ENCODE measurements around the gene AFDN. TPM values are rescaled to one million over a fixed set of nuclear protein-coding genes. Genes with fewer than 3 reads are reported as not detected.

Gene AFDN
- total and polyA plus RNA-seq, 2 of the 8 experiments (the other 6 are each of a cell fraction or from before 2014, with no cell fraction given) = 53.4 to 192 TPM

DNA sequence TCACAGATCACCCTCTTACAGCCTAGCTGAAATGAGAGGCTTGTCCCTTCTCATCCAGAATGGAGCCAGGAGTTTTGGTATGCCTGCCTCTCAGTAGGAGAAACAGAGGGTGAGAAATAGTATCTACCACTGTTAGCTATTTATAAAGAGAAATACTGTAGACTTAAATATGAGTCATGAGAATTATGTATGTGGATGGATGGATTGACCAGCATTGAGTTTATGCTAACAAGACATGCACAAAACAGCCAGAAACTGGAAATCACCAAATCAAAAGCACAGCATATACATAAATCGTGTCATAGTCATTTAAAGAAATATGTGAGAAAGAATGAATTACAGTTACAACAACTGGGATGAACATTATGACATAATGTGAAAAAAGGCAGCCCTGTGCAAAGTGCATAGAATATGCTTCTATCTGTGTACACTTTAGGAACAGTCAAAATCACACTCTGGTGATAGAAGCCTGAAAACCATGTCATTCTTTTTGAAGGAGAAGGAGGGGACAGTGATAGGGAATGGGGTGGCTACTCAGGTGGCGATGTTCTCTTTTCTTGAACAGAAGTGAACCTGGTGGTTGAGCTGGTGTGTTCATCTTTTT lies 90.9 kb downstream of the AFDN start:
- H2BK15ac ChIP-seq (ENCODE audit: low read length) = no peak overlapping the region
- H3K4me1 ChIP-seq (replicated peaks in 1 of 4; ENCODE audit: control insufficient read depth in 3 of 4, insufficient read depth in 4 of 4, low read length in 3 of 4) = no peaks in the 10 kb centered on the region
- no peaks in the 10 kb centered on the region for H3K23me2 ChIP-seq (ENCODE audit: low read depth, low read length)
- H2BK20ac ChIP-seq (ENCODE audit: low read length) = no peak overlapping the region
- H3K36me3 ChIP-seq (ENCODE audit: control insufficient read depth in 2 of 4, insufficient read depth in 4 of 4, low read length in 3 of 4) = peaks cover 32 to 96% (median 72%) of the 10 kb centered on the region in 4 experiments
- no peak overlapping the region for H3K18ac ChIP-seq (ENCODE audit: extremely low read depth, low read length)
- H3K56ac ChIP-seq (replicated peaks; ENCODE audit: insufficient read length, low read depth, low read length) = no peak overlapping the region
- TF ChIP-seq CEBPB (IDR thresholded peaks at IDR 0.05; ENCODE audit: low read depth, low read length) (no peak), HDAC2 (IDR thresholded peaks at IDR 0.05; ENCODE audit: borderline replicate concordance in 1 of 2, low read depth in 2 of 2, low read length in 2 of 2) (no peak), MAFK (IDR thresholded peaks at IDR 0.05; ENCODE audit: low read depth, low read length) (no peak), SIX5 (IDR thresholded peaks at IDR 0.05; ENCODE audit: low read depth, low read length) (no peak)
- WGBS, 2 experiments (ENCODE audit: extremely low coverage in 1 of 2, insufficient coverage in 1 of 2, insufficient read length in 1 of 2, insufficient replicate concordance in 2 of 2, low coverage in 1 of 2, low lambda C conversion rate in 2 of 2, missing lambda C conversion rate in 1 of 2) = 79% methylated on average over 2 of the region's 2 CpGs; no CpG with 5 or more reads in 1 of the 2 experiments
- CTCF ChIA-PET (ENCODE audit: partially characterized antibody) = interaction anchor here (0.9 kb wide), 1 partner anchor 50 kb away, joined by 3 read pairs; no protein-coding TSS in a partner anchor
- H3K4me2 ChIP-seq (ENCODE audit: insufficient read depth in 1 of 2, low read depth in 2 of 2, low read length in 2 of 2) = no peak overlapping the region
- H2AK5ac ChIP-seq (ENCODE audit: low read depth, low read length) = no peak overlapping the region
- H3K4me3 ChIP-seq (ENCODE audit: extremely low read depth in 1 of 4, insufficient read depth in 2 of 4, low read depth in 3 of 4, low read length in 4 of 4) = no peak overlapping the region
- FAIRE-seq (no peak), DNase-seq (ENCODE audit: low read depth in 1 of 2, low spot score in 2 of 2) (no peak)
- no peak overlapping the region for H4K8ac ChIP-seq (ENCODE audit: extremely low read depth, insufficient read depth, low read length)
- H3K79me2 ChIP-seq (ENCODE audit: control insufficient read depth in 1 of 2, insufficient read depth in 2 of 2, low read length in 2 of 2) = no peaks in the 10 kb centered on the region
- H3K4ac ChIP-seq (replicated peaks; ENCODE audit: insufficient read length, low read depth, low read length) = no peak overlapping the region
- POLR2A ChIA-PET (ENCODE audit: partially characterized antibody) = no interaction called here
- no peak overlapping the region for H2BK12ac ChIP-seq (ENCODE audit: low read depth, low read length)
- peaks cover 1 to 3% of the 10 kb centered on the region in 2 experiments for H4K20me1 ChIP-seq (replicated peaks in 1 of 2; ENCODE audit: control insufficient read depth in 1 of 2, insufficient read depth in 2 of 2, low read length in 2 of 2)
- H3K79me1 ChIP-seq (ENCODE audit: low read depth, low read length) = no peaks in the 10 kb centered on the region
- H4K91ac ChIP-seq (replicated peaks; ENCODE audit: insufficient read length, low read length) = no peak overlapping the region
- no peaks in the 10 kb centered on the region for H3K9me3 ChIP-seq (ENCODE audit: insufficient read depth in 2 of 2, low read depth in 1 of 2, low read length in 1 of 2)
- no peak overlapping the region for H2AFZ ChIP-seq (ENCODE audit: low read length)
- H3K27me3 ChIP-seq (replicated peaks in 1 of 4; ENCODE audit: control insufficient read depth in 3 of 4, extremely low read depth in 1 of 4, insufficient read depth in 3 of 4, low read length in 3 of 4) = peaks cover 0 to 1% (median 0%) of the 10 kb centered on the region in 4 experiments; a peak in 1 of 7 replicates
- H4K5ac ChIP-seq (ENCODE audit: insufficient read length, low read depth, low read length) = no peak overlapping the region
- no peak overlapping the region for H3K9ac ChIP-seq (replicated peaks in 1 of 4; ENCODE audit: extremely low read depth in 1 of 4, low read depth in 3 of 4, low read length in 3 of 4)
- no peak overlapping the region for H3K27ac ChIP-seq (ENCODE audit: low read depth, low read length)
- H2BK120ac ChIP-seq (replicated peaks; ENCODE audit: low read depth, low read length) = no peak overlapping the region
- H3K23ac ChIP-seq (ENCODE audit: insufficient read length) = no peak overlapping the region
- H3K14ac ChIP-seq (ENCODE audit: insufficient read length) = no peak overlapping the region
- no peak overlapping the region for H2BK5ac ChIP-seq (ENCODE audit: low read depth, low read length)

Data from H1 (cell line).